Heart right ventricle (tissue), 16 donors: ENCODE results near the gene ZSCAN5A. TPM values are rescaled to one million over a fixed set of nuclear protein-coding genes. Genes with fewer than 3 reads are reported as not detected.

Experiments used
- ATAC-seq, 8 donors: fragments of 200-7000 bp; cut with Tn5 transposase; one replicate each; pipeline ENCODE4 v1.9.1; 2020; ENCODE audit warnings: mild to moderate bottlenecking in 8 of 8, moderate library complexity in 8 of 8, moderate number of reproducible peaks in 1 of 8
- DNase-seq, 2 donors: peaks; one replicate each; pipeline ENCODE4 v3.0.0-alpha.2; 2020
- H3K27ac ChIP-seq, 10 donors: fragments of 200-600 bp; sonication (generic) in 2 of 10; one replicate each; pipeline versions ENCODE4 v1.5.0 to v1.8.0; 2020 to 2022; ENCODE audit warnings: mild to moderate bottlenecking in 3 of 10
- H3K27me3 ChIP-seq, 7 donors: fragments of 200-600 bp; one replicate each; pipeline ENCODE4 v1.8.0; 2021 to 2022; ENCODE audit warnings: mild to moderate bottlenecking in 2 of 7
- H3K36me3 ChIP-seq, 9 donors: fragments of 200-600 bp; sonication (generic) in 1 of 9; one replicate each; pipeline versions ENCODE4 v1.5.0 to v1.8.0; 2020 to 2022; ENCODE audit warnings: mild to moderate bottlenecking in 2 of 9
- H3K4me1 ChIP-seq, 9 donors: fragments of 200-600 bp; sonication (generic) in 1 of 9; one replicate each; pipeline versions ENCODE4 v1.5.0 to v1.8.0; 2020 to 2022; ENCODE audit warnings: mild to moderate bottlenecking in 4 of 9
- H3K4me3 ChIP-seq, 10 donors: fragments of 200-600 bp; sonication (generic) in 2 of 10; one replicate each; pipeline versions ENCODE4 v1.5.0 to v1.8.0; 2020 to 2022; ENCODE audit warnings: mild to moderate bottlenecking in 7 of 10, moderate library complexity in 2 of 10
- H3K9me3 ChIP-seq, 11 donors: fragments of 200-600 bp in 10 of 11; sonication (generic) in 2 of 11; one replicate each; pipeline versions ENCODE4 v1.5.0 to v1.8.0; 2013 to 2022; ENCODE audit warnings: mild to moderate bottlenecking in 2 of 11, control low read depth in 1 of 11, moderate library complexity in 1 of 11
- WGBS, 2 donors: extraction: QIAGEN DNeasy Blood & Tissue Kit; methylation state at CpG; one replicate each; pipeline ENCODE4 v1.1.7; 2013; ENCODE audit warnings: inconsistent platforms in 1 of 2; 5-methylcytosine and 5-hydroxymethylcytosine counted together
- intact Hi-C, 10 donors: fragments of 100-400 bp; cut with DNase I; formaldehyde crosslinking; loops; one replicate each; pipeline versions ENCODE4 v1.11.1 to v1.14.2; 2022
- polyA plus RNA-seq, 2 donors: library from polyadenylated mRNA; stranded (reverse); fragments of 200-250 nt; gene quantifications; one replicate each; pipeline ENCODE4 v1.2.3, GENCODE V29; 2013
- total RNA-seq, 10 donors: library from RNA; stranded (reverse); fragmentation: NEBNext Ultra II Directional in 3 of 10; extraction: Animal tissue kit (Norgen Biotek cat#: 25700) in 3 of 10; gene quantifications; one replicate each; pipeline versions ENCODE4 v1.2.1 to v1.2.4, GENCODE V29; 2021 to 2023
- TF ChIP-seq, protein P1 (sequence below), 9 donors: fragments of 200-600 bp; sonication (generic) in 2 of 9; IDR thresholded peaks; one replicate each; pipeline versions ENCODE4 v1.5.0 to v1.8.0; 2021 to 2022; ENCODE audit warnings: antibody characterized with exemption in 9 of 9, mild to moderate bottlenecking in 5 of 9, moderate library complexity in 1 of 9
- donor health status: Arrhythmogenic right ventricular cardiomyopathy.
- donor health status: ischemic (EF 13 %, LVEDD 7.1; RV severe dilation, severe dysfunction).
- donor health status: healthy with polysubstance abuse.
- donor health status: DM: no; HTN: yes; CAD: no.
- donor health status: DM: no; HTN: no; CAD: no.
- donor health status: ischemic (EF 25% LVEDD 6.9; RV normal size, moderate dysfunction).
- donor health status: ischemic (EF 25% LVEDD 5.7; RV mildly dilated, moderate dysfunction).
- donor health status: healthy.
- donor health status: DM: yes; HTN: yes; CAD: no.
- donor health status: Ischemic cardiomyopathy.
- donor health status: ischemic (EF 35%, LVEDD 5.7; RV mildly dilated, moderate dysfunction).
- donor health status: nonischemic (EF 11% LVEDD 7.7; RV severe dilation, severe dysfunction).
- donor health status: DM: yes; HTN: yes; CAD: no.
- donor health status: PGD.
- donor health status: ischemic (EF 29% LVEDD 5.4; RV normal size, mild dysfunction).
- donor health status: nonischemic (EF 23%, LVEDD 6.1; RV moderate dilation, normal function).

The ZSCAN5A gene
- total and polyA plus RNA-seq, 12 donors, result 9.5 to 33.4 (median 20.5) TPM

DNA sequence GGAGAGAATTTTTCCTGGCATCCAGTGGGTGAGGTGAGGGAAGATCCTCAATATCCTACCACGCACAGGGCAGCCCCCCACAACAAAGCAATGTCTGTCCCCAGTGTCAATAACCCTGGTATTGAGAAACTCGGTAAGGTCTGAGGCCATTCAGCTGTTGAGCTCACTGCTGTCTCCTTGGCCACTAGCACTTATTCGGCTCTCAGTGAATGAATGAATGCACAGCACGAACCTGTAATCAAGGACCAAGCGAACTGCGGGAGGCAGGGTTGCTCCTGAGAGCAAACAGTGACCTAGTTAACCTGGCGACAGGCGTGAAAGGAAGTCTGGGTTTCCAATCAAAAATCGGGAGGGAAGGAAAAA, 640 bp downstream of the ZSCAN5A start:
- Histone ChIP-seq H3K4me3 (peak overlapping the region; percentile 40 to 83 (median 72)), H3K9me3 (no peaks in the 10 kb centered on the region), H3K4me1 (peaks cover 0 to 47% (median 18%) of the 10 kb centered on the region in 9 donors), H3K36me3 (peaks cover 0 to 36% (median 10%) of the 10 kb centered on the region in 9 donors), H3K27me3 (no peaks in the 10 kb centered on the region), H3K27ac (peak overlapping the region; percentile 71 to 99 (median 96))
- TF ChIP-seq, protein P1, sequence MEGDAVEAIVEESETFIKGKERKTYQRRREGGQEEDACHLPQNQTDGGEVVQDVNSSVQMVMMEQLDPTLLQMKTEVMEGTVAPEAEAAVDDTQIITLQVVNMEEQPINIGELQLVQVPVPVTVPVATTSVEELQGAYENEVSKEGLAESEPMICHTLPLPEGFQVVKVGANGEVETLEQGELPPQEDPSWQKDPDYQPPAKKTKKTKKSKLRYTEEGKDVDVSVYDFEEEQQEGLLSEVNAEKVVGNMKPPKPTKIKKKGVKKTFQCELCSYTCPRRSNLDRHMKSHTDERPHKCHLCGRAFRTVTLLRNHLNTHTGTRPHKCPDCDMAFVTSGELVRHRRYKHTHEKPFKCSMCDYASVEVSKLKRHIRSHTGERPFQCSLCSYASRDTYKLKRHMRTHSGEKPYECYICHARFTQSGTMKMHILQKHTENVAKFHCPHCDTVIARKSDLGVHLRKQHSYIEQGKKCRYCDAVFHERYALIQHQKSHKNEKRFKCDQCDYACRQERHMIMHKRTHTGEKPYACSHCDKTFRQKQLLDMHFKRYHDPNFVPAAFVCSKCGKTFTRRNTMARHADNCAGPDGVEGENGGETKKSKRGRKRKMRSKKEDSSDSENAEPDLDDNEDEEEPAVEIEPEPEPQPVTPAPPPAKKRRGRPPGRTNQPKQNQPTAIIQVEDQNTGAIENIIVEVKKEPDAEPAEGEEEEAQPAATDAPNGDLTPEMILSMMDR (IDR thresholded peaks at IDR 0.05), result no peak
- intact Hi-C loops, result loop anchor here in 5 of 10 donors (2.0 to 10.0 kb wide), 4 partner anchors 55 to 173 kb away; partner anchors contain the start of genes ZNF444 (in 3 of the 5) and ZNF582 (in 2 of the 5)
- WGBS, 2 donors, result 1% methylated on average over 9 of the region's 9 CpGs
- DNase-seq, result no peak
- peak in 5 of 8 donors; percentile 1 to 6 (median 4) for ATAC-seq

DNA sequence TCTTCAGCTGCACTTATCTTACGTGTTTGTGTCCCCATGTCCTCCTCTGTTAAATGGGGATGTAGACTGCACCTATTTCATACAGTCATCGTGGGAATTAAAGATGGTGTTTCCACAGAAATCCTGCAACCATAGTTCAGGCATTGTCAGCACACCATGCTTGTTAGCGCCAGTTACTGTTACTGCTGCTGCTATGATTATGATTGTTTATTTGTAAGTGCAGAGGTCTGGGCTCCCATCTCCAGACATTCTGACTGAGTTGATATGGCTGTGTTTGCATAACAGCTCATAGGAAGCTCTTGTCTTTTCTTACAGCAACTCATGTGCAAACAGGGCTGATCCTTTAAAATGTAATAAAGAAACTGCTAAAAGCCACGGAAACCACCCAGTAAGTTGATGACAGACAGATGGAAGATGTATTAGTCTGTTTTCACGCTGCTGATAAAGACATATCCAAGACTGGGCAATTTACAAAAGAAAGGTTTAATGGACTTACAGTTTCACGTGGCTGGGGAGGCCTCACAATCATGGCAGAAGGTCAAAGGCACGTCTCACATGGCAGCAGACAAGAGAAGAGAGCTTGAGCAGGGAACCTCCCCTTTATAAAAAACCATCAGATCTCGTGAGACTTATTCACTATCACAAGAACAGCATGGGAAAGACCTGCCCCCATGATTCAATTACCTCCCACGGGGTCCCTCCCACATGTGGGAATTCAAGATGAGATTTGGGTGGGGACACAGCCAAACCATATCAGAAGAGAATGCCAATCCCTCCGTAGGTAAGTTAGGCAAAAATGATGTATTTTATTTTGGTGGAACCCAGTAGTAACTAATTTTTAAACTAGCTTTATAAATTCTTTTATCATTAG, 1.6 kb downstream of the ZSCAN5A start:
- Histone ChIP-seq H3K36me3 (peaks cover 0 to 40% (median 10%) of the 10 kb centered on the region in 9 donors), H3K4me3 (no peak overlapping the region), H3K4me1 (peaks cover 0 to 37% (median 18%) of the 10 kb centered on the region in 9 donors), H3K9me3 (no peaks in the 10 kb centered on the region), H3K27me3 (no peaks in the 10 kb centered on the region), H3K27ac (peak overlapping the region in 2 of 10 donors; percentile 89 to 97)
- 75 to 81% methylated on average over 10 of the region's 10 CpGs for WGBS, 2 donors
- TF ChIP-seq, protein P1 (IDR thresholded peaks at IDR 0.05), result no peak
- ATAC-seq (no peak), DNase-seq (no peak)
- intact Hi-C loops, result loop anchor here in 2 of 10 donors (10.0 kb wide), 1 partner anchor 168 kb away; the partner anchor contains the start of gene ZNF444 (in 2 of the 2)

DNA sequence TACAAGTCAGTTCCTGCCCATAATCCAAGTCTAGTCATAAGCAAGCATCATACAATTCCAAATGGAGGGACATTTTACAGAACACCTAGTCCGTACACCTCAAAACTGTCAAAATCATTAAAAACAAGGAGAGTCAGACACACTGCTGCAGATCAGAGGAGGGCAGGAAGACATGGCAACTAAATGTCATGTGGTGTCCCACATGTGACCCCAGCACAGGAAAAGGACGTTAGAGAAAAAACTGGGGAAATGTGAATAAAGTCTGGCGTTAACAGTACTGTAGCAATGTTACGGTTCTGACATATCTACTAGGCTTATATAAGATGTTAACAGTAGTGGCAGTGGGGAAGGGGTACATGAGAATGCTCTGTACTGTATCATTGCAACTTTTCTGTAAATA, 2.3 kb downstream of the ZSCAN5A start:
- Histone ChIP-seq H3K27me3 (no peaks in the 10 kb centered on the region), H3K9me3 (no peaks in the 10 kb centered on the region), H3K4me1 (peaks cover 0 to 37% (median 18%) of the 10 kb centered on the region in 9 donors), H3K27ac (no peak overlapping the region), H3K36me3 (peaks cover 0 to 40% (median 10%) of the 10 kb centered on the region in 9 donors), H3K4me3 (no peak overlapping the region)
- TF ChIP-seq, protein P1 (IDR thresholded peaks at IDR 0.05), result no peak
- no peak for DNase-seq
- ATAC-seq, result no peak
- 72 to 76% methylated on average over 4 of the region's 4 CpGs for WGBS, 2 donors
- intact Hi-C loops, result loop anchor here in 2 of 10 donors (10.0 kb wide), 1 partner anchor 168 kb away; the partner anchor contains the start of gene ZNF444 (in 2 of the 2)

DNA sequence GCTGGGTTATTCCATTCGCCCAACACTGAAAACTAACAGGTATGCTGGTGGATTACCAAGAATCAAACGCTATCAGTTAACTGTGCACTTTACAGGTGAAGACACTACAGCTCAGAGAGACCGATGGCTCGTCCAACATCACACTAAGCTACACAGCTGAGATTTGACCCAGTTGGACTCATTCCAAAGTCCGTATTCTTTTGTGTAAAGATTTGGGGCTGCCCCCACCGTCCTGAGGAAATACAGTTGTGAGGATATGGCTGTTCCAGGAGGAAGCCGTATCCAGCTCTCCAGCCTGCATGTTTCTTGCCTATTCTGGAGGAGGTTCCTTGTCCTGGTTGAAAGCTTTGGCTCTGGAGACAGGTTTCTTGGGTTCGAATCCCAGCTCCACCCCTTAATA, 4.2 kb downstream of the ZSCAN5A start:
- ATAC-seq (no peak), DNase-seq (no peak)
- H3K4me3 ChIP-seq, result no peak overlapping the region
- H3K9me3 ChIP-seq, result no peaks in the 10 kb centered on the region
- no peak overlapping the region for H3K27ac ChIP-seq
- TF ChIP-seq, protein P1 (IDR thresholded peaks at IDR 0.05), result no peak
- H3K27me3 ChIP-seq, result no peaks in the 10 kb centered on the region
- peaks cover 0 to 30% (median 13%) of the 10 kb centered on the region in 9 donors for H3K4me1 ChIP-seq
- peaks cover 0 to 41% (median 10%) of the 10 kb centered on the region in 9 donors for H3K36me3 ChIP-seq
- intact Hi-C loops, result loop anchor here in 2 of 10 donors (10.0 kb wide), 1 partner anchor 166 kb away; the partner anchor contains the start of gene ZNF444 (in 2 of the 2)
- 62 to 66% methylated on average over 8 of the region's 8 CpGs for WGBS, 2 donors
